GM21390 (cell line): ENCODE results near the gene OGFR.

ENCODE experiments used
- ATAC-seq: cut with Tn5 transposase; IDR thresholded peaks from one replicate; pipeline ENCODE4 v1.9.1; 2021; ENCODE audit not compliant: unreplicated experiment

Gene OGFR

GRCh38 chr20:62769346-62770071 lies 35.1 kb upstream of the OGFR start:
- no peak for ATAC-seq

- no peak for ATAC-seq
Observed at GRCh38 chr20:62770111-62770910, 34.3 kb upstream of the OGFR start.

- no peak for ATAC-seq
Observed at GRCh38 chr20:62770916-62771315, 33.7 kb upstream of the OGFR start.

GRCh38 chr20:62771396-62772102 lies 33.1 kb upstream of the OGFR start:
- ATAC-seq, result no peak

GRCh38 chr20:62772103-62772611 lies 32.5 kb upstream of the OGFR start:
- ATAC-seq, result no peak

GRCh38 chr20:62772619-62772989 lies 32.0 kb upstream of the OGFR start:
- no peak for ATAC-seq

GRCh38 chr20:62772990-62773844 lies 31.4 kb upstream of the OGFR start:
- ATAC-seq, result no peak

- ATAC-seq, result no peak
Observed at GRCh38 chr20:62773845-62774714, 30.6 kb upstream of the OGFR start.

GRCh38 chr20:62774762-62775161 lies 29.9 kb upstream of the OGFR start:
- ATAC-seq, result no peak

GRCh38 chr20:62775206-62775605 lies 29.4 kb upstream of the OGFR start:
- ATAC-seq, result no peak

- no peak for ATAC-seq
Observed at GRCh38 chr20:62776035-62776691, 28.5 kb upstream of the OGFR start.

GRCh38 chr20:62776692-62777527 lies 27.7 kb upstream of the OGFR start:
- no peak for ATAC-seq

- no peak for ATAC-seq
Observed at GRCh38 chr20:62777528-62777830, 27.2 kb upstream of the OGFR start.

- no peak for ATAC-seq
Observed at GRCh38 chr20:62778058-62778457, 26.6 kb upstream of the OGFR start.

GRCh38 chr20:62778601-62779416 lies 25.8 kb upstream of the OGFR start:
- no peak for ATAC-seq

- no peak for ATAC-seq
Observed at GRCh38 chr20:62779417-62779685, 25.3 kb upstream of the OGFR start.

GRCh38 chr20:62780204-62780603 lies 24.4 kb upstream of the OGFR start:
- ATAC-seq, result no peak

GRCh38 chr20:62780696-62781095 lies 23.9 kb upstream of the OGFR start:
- ATAC-seq, result no peak
